Muscle layer of duodenum (tissue), 2 donors: ENCODE results near the gene C3.
"Not testable (repeated sequence)": the region's sequence is repeated elsewhere in the genome, so short reads cannot be mapped to it uniquely, and the experiment has no call there.

ENCODE experiments used
- H3K27ac ChIP-seq: one replicate; pipeline ENCODE4 v1.7.0; 2013; ENCODE audit warnings: mild to moderate bottlenecking, low read length
- H3K27me3 ChIP-seq: one replicate; pipeline ENCODE4 v1.7.0; 2013; ENCODE audit warnings: low read depth, mild to moderate bottlenecking, control low read depth, low read length
- H3K36me3 ChIP-seq, 2 donors: one replicate each; pipeline ENCODE4 v1.7.0; 2013; ENCODE audit warnings: low read length in 2 of 2, control low read depth in 1 of 2, mild to moderate bottlenecking in 1 of 2; ENCODE audit not compliant: insufficient read depth in 2 of 2, control insufficient read depth in 1 of 2
- H3K4me1 ChIP-seq, 2 donors: one replicate each; pipeline ENCODE4 v1.7.0; 2013; ENCODE audit warnings: low read length in 2 of 2, mild to moderate bottlenecking in 2 of 2, control low read depth in 1 of 2, moderate library complexity in 1 of 2; ENCODE audit not compliant: insufficient read depth in 2 of 2, control insufficient read depth in 1 of 2
- H3K4me3 ChIP-seq, 2 donors: one replicate each; pipeline ENCODE4 v1.7.0; 2013; ENCODE audit warnings: low read length in 2 of 2, low read depth in 1 of 2, mild to moderate bottlenecking in 1 of 2
- H3K9me3 ChIP-seq, 2 donors: one replicate each; pipeline ENCODE4 v1.7.0; 2013; ENCODE audit warnings: low read length in 2 of 2, control low read depth in 1 of 2, mild to moderate bottlenecking in 1 of 2; ENCODE audit not compliant: control insufficient read depth in 1 of 2
- donor health status: healthy.

Gene C3

DNA sequence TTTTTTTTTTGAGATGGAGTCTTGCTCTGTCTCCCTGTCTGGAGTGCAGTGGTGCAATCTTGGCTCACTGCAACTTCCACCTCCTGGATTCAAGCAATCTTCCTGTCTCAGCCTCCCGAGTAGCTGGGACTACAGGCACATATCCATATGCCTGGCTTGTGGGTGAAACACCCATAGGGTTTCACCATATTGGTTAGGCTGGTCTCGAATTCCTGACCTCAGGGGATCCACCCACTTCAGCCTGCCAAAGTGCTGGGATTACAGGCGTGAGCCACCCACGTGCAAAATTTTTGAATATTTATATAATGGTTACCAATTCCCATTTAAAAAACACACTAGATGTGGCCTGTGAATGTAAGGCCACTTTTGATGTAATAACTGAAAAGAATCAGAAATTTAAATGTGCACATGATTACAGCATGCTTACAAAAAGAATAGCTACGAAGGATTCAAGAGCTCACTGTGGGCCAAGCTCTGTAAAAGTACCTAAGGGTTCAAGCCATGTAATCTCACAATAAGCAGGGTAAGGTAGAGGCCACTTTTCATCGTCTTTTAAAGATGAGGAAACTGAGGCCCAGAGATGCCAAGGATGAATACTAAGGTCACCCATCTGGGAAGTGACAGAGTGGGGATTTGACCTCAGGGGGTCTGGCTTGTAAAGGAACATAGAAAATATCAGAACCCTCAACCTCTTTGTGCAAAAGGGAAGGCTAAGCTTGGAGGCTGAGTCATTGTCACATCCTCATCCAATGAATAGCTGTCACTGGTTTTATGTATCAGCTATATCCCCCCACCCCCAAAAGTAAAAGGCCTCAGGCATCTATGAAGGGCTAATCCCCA lies 68.3 kb downstream of the C3 start:
- no peaks in the 10 kb centered on the region for H3K4me1 ChIP-seq
- H3K27ac ChIP-seq: no peak overlapping the region
- no peak overlapping the region for H3K4me3 ChIP-seq
- no peaks in the 10 kb centered on the region for H3K9me3 ChIP-seq
- H3K27me3 ChIP-seq: no peaks in the 10 kb centered on the region
- H3K36me3 ChIP-seq: no peaks in the 10 kb centered on the region

DNA sequence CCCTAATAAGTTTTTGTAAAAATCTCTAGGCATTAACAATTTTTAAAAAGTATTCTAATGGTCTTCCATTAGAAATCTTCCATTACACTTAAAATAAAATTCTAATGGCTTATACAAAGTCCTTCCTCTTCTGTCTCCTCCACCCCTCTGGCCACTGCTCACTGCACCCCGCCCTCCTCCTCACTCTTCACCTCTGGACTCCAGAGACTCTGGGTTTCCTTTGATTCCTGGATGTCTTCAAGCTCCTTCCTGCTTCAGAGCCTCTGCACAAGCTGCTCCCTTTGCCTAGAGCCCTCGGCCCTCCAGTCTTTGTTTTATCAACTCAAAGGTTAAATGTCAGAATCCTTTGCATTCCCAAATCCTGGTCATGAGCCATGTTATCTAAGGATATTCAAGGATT lies 71.3 kb downstream of the C3 start:
- Histone ChIP-seq H3K27me3 (peaks cover 4% of the 10 kb centered on the region), H3K27ac (no peak overlapping the region), H3K4me1 (no peaks in the 10 kb centered on the region), H3K4me3 (no peak overlapping the region), H3K9me3 (no peaks in the 10 kb centered on the region), H3K36me3 (no peaks in the 10 kb centered on the region)

DNA sequence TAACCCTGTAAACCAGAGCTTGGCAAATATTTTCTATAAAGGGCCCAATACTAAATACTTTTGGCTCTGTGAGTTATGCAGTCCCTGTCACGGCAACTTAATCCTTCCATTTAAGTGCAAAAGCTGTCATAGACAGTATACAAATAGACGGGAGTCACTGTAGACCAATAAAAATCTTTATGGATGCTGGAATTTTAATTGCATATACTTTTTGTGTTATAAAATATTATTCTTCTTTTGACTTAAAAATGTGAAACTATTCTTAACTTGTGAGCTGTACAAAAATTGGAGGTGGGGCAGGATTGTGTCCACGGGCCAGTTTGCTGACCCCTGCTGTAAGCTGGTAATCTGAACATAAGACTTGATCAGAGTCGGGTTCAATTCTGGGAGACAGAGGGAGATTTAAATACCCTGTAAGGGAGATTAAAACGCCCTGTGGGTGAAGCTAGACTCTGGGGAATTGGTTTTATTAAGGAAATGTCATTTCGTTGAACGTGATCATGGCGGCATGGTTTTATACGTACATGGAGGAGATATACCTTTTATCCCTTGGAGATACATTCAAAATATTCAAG lies 72.2 kb downstream of the C3 start:
- Histone ChIP-seq H3K27me3 (peaks cover 4% of the 10 kb centered on the region), H3K36me3 (no peaks in the 10 kb centered on the region), H3K9me3 (no peaks in the 10 kb centered on the region), H3K27ac (no peak overlapping the region), H3K4me1 (no peaks in the 10 kb centered on the region), H3K4me3 (no peak overlapping the region)

DNA sequence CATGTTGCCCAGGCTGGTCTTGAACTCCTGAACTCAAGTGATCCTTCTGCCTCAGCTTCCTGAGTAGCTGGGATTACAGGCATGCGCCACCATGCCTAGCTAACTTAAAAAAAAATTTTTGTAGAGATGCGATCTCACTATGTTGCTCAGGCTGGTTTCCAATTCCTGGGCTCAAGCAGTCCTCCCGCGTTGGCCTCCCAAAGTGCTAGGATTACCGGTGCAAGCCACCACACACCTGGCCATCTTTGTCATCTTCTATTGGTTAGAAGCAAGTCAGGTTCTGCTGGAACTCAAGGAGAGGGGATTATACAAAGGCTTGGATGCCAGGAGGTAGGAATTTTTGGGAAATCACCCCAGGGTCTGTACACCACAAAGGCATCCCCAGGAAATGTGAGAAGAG lies 75.7 kb downstream of the C3 start:
- Histone ChIP-seq H3K4me3 (no peak overlapping the region), H3K4me1 (no peaks in the 10 kb centered on the region), H3K27ac (no peak overlapping the region), H3K27me3 (peaks cover 4% of the 10 kb centered on the region), H3K36me3 (no peaks in the 10 kb centered on the region), H3K9me3 (no peaks in the 10 kb centered on the region)

DNA sequence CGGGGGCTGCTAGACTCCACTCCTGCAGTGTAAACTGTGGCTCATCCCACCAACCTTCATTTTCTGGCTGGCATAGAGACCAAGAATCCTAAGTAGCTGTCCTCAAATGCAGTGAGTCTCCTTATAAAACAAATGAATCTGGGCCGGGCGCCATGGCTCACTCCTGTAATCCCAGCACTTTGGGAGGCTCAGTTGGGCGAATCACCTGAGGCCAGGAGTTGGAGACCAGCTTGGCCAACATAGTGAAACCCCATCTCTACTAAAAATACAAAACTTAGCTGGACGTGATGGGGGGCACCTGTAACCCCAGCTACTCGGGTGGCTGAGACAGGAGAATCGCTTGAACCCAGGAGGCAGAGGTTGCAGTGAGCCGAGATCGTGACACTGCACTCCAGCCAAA lies 80.1 kb downstream of the C3 start:
- not testable (repeated sequence) for H3K9me3 ChIP-seq, H3K27ac ChIP-seq, H3K4me3 ChIP-seq, H3K4me1 ChIP-seq, H3K27me3 ChIP-seq, H3K36me3 ChIP-seq

DNA sequence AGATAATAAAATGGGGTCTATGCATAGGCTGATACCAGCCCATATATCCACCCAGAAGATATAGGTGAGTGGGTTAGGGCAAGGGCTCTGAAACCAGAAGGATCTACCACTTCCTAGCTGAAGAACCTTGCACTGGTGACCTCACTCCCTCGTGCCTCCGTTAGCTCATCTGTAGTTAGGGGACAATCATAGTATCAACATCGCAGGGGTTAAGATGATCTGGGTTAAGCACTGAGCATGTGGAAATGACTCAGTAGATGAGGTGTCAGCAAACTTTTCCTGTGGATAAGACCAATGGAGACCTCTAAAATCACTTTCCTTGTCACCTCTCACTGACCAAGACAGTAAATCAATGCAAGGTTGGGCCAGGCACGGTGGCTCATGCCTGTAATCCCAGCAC lies 81.0 kb downstream of the C3 start:
- Histone ChIP-seq H3K9me3 (no peaks in the 10 kb centered on the region), H3K4me3 (no peak overlapping the region), H3K27me3 (no peaks in the 10 kb centered on the region), H3K36me3 (no peaks in the 10 kb centered on the region), H3K4me1 (no peaks in the 10 kb centered on the region), H3K27ac (no peak overlapping the region)

DNA sequence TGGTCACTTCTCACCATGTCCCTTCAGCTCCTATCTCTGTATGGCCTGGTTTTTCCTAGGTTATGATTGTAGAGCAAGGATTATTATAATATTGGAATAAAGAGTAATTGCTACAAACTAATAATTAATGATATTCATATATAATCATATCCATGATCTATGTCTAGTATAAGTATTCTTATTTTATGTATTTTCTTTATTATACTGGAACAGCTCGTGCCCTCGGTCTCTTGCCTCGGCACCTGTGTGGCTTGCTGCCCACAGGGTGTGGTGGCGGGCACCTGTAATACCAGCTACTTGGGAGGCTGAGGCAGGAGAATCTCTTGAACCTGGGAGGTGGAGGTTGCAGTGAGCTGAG lies 87.0 kb downstream of the C3 start:
- not testable (repeated sequence) for H3K4me3 ChIP-seq, H3K27me3 ChIP-seq, H3K9me3 ChIP-seq, H3K27ac ChIP-seq, H3K4me1 ChIP-seq, H3K36me3 ChIP-seq

DNA sequence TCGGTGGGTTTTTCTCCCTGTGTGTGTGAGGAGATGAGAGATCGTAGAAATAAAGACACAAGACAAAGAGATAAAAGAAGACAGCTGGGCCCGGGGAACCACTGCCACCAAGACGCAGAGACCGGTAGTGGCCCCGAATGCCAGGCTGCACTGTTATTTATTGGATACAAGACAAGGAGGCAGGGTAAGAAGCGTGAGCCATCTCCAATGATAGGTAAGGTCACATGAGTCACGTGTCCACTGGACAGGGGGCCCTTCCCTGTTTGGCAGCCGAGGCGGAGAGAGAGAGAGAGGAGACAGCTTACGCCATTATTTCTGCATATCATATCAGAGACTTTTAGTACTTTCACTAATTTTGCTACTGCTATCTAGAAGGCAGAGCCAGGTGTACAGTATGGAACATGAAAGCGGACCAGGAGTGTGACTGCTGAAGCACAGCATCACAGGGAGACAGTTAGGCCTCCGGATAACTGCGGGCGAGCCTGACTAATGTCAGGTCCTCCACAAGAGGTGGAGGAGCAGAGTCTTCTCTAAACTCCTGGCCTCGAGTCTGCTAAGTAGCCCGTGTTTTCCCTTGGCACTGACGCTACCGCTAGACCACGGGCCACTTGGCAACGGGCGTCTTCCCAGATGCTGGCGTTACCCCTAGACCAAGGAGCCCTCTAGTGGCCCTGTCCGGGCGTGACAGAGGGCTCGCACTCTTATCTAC lies 87.5 kb downstream of the C3 start:
- not testable (repeated sequence) for H3K4me1 ChIP-seq, H3K36me3 ChIP-seq, H3K27ac ChIP-seq, H3K27me3 ChIP-seq, H3K9me3 ChIP-seq, H3K4me3 ChIP-seq

DNA sequence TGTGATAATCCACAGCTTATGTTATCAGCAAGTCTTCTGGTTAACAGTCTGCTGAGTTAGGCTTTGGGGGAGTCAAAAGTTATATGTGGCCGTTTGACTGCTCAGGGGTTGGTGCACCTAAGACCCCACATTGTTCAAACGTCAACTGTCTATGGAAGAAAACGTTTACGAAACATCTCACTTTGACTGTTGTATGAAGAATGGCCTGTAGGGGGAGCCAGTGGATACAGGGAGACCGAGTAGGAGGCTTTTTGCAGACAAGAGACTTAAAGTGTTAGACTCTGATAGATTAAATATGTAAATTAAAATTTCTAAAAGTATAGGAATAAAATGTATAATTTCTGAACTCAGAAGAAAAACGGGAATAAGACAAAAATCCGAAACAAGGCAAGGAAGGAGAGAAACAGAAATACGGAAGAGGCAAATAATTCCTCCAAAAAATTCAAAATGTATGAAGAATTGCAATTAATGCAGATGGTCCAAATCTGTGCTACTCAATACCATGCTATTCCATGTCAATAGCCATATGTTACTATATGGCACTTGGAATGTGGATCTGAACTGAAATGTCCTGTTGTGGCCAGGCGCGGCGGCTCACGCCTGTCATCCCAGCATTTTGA lies 88.3 kb downstream of the C3 start:
- Histone ChIP-seq H3K4me3 (no peak overlapping the region), H3K27me3 (no peaks in the 10 kb centered on the region), H3K27ac (no peak overlapping the region), H3K9me3 (no peaks in the 10 kb centered on the region), H3K36me3 (no peaks in the 10 kb centered on the region), H3K4me1 (no peaks in the 10 kb centered on the region)
